NCI-H187 (cell line): Measurements from ENCODE around the gene KIAA0232.
"Not testable (repeated sequence)": the region's sequence is repeated elsewhere in the genome, so short reads cannot be mapped to it uniquely, and the experiment has no call there.

ENCODE experiments used
- DNase-seq, 2 experiments: peaks; one replicate each; lab custom pipeline; 2025; lab: John Stamatoyannopoulos, UW

Gene KIAA0232

GRCh38 chr4:6900956-6901355, 118.4 kb downstream of the KIAA0232 start:
- no peak for DNase-seq

DNA sequence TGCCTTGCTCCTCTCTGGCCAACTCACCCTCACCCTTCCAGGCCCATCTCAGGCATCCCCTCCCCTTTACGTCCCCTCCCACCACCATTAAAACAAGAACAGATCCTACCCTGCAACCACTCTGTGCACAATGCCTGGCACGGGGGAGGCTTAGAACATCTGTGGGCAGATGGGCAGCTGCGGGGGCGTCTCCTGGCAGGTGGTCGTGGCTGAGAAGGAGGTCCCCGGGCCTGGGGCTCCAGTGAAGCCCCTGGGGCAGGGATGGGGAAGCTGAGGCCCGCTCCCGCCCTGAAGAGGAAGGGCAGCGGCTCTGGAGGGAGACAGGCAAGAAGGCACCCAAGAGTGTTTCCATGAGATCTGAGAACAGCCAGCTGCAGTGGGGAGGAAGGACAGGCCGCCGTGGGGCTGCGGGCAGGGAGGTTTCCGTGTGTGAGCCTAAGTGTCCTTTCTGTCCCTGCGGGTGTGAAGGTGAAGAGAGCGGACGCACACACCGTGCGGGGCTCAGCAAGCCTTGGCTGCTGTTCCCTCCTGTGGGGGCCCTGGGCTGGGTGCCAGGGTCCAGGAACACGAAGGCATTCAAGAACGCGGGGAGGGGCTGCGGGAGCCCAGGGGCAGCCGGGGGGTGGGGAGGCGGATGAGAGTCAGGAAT, 119.3 kb downstream of the KIAA0232 start:
- DNase-seq, result no peak

DNA sequence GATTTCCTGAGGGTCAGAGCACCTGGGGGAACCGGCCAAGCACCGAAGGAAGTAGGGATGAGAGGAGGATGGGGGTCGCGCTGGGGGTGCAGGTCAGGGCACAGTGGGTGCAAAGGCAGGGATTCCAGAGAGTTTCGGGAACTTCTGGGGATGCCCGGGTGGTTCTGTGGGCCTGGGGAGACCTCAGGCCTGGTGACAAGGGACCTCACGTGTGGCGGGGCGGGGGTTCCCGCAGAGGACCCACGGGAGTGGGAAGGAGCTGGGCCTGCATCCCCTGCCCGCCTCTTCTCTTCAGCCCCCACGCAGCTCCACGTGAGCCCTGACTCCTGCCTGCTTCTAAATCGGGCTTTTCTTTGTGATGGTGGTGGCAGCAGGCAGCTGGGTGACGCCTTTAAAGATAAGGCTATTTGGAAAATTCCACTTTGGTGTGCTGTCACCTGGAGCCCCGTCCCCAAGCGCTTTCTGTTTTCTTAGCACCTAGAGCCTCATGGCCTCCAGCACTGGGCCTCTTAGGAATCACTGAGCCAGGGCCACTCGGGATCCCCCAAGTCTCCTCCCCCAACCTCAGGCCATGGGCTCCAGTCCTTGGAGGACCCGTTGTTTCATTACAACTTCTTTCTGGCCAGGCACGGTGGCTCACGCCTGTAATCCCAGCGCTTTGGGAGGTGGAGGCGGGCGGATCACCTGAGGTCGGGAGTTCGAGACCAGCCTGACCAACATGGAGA, 120.0 kb downstream of the KIAA0232 start:
- DNase-seq, result no peak

DNA sequence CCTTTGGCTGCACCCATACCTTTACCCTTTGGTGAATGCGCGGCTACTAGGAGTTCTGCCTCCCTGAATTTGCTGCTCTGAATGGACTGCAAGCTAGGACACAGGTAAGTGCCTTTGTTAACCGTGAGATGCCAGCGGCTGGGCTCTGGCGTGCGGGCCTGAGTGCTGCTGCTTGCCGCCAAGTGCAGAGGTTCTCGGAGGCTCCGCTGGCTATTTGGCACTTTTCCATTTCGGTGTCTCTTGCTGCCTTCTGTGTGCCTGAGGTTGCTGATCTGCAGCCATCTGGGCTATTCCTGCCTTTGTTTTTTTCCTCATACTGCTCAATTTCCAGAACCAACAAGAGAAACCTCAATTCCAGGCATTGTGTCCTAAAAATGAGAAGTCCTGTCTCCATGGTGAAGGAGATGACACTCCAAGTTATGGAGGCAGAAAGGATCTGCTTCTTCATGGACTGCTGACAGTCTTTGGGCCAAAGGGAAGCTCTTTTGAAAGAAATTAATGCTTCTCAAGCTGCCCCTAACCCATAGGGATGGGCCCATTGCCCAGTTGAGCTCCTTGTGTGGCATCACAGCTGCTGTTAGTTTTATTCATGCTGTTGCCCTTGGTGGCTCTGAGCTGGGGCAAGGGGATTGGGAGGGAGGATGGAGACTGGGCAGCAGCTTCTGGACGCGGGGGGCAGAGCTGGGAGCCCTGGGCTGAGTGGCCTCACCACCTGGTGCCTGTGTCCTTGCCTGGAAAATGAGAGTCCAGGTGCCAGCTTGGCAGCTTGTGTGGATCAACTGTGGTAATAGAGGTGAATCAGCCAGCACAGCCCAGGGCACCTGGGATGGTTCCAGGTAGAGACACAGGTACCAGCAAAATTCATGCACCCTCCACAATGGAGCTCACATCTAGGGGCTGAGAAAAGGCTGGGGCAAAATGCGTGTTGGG, 123.3 kb downstream of the KIAA0232 start:
- no peak for DNase-seq

- not testable (repeated sequence) for DNase-seq
These were observed 124.0 kb downstream of the KIAA0232 start for GRCh38 chr4:6906486-6906885.

- no peak for DNase-seq
These were observed 125.2 kb downstream of the KIAA0232 start for GRCh38 chr4:6907658-6908191.

- DNase-seq, result no peak
These were observed 126.0 kb downstream of the KIAA0232 start for GRCh38 chr4:6908432-6909112.

- peak; percentile 82 to 86 for DNase-seq
These were observed 126.8 kb downstream of the KIAA0232 start, which contains the start of gene TBC1D14 for GRCh38 chr4:6909113-6909969. Gene TBC1D14, plus strand, starts transcription at chr4:6909826. Its CDS starts 13,564 bp downstream, at chr4:6923390.

DNA sequence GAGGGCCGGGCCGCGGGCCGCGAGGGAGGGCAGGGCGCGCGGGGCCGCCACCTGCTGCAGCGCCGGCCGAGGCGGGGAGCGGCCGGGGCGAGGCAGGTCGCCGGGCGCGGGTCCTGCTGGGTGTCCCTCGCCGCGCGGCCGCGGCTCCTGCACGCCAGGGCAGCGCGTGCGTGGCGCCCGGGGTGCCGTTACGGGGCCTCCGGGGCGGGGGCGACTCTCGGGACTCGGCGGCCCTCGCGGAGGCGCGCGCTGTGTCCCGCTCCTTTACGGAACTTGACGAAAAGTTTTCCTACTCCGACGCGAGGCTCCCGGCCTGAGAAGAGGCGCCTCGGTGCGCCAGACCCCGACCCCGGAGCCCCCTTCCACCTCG, 127.4 kb downstream of the KIAA0232 start:
- no peak for DNase-seq

GRCh38 chr4:6910340-6910959, 127.9 kb downstream of the KIAA0232 start:
- DNase-seq, result no peak

GRCh38 chr4:6910960-6911874, 128.7 kb downstream of the KIAA0232 start:
- no peak for DNase-seq

DNA sequence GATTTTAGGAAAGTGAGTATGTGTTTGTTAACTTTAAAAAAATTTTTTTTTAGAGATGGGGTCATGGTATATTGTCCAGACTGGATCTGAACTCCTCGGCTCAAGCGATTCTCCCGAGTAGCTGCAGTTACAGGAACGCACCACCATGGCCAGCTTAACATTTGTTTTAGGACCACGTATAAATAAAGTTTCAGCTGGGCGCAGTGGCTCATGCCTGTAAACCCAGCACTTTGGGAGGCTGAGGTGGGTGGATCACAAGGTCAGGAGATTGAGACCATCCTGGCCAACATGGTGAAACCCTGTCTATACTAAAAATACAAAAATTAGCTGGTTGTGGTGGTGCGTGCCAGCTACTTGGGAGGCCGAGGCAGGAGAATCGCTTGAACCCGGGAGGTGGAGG, 129.4 kb downstream of the KIAA0232 start:
- DNase-seq, result not testable (repeated sequence)

DNA sequence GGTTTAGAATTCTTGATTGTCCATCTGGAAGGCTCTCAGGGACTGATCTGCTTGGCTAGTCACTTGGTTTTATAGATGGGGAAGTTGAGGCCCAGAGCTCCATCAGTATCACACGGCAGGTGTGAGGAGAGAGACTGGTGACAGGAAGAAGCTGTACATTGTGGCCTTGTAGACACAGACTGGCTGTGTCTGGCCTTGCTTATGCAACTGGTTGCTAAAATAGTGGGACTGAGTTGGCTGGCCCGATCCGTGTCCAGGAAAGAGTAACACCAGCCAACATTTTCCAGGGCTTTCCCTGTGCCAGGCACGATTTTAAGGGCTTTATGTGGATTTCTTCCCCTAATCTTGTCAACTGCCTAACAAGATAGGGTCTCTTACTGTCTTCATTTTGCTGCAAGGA, 129.9 kb downstream of the KIAA0232 start:
- no peak for DNase-seq

GRCh38 chr4:6913350-6913905, 130.9 kb downstream of the KIAA0232 start:
- no peak for DNase-seq

DNA sequence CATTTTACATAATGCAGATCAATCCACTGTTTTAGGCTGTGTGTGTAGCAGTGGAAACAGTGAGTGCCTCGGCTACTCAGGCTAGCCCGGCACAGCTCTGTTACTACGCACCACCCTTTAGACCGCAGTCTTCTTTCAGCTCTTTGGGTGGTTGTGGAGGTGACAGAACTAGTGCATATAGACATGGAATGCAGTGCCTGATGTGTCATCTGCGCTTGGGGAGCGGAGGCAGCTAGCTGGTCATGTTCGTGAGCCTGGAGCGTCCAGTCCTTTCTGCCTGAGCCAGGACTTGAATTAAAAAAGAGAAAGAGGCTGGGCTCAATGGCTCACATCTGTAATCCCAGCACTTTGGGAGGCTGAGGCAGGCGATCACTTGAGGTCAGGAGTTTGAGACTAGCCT, 131.9 kb downstream of the KIAA0232 start:
- DNase-seq, result no peak

DNA sequence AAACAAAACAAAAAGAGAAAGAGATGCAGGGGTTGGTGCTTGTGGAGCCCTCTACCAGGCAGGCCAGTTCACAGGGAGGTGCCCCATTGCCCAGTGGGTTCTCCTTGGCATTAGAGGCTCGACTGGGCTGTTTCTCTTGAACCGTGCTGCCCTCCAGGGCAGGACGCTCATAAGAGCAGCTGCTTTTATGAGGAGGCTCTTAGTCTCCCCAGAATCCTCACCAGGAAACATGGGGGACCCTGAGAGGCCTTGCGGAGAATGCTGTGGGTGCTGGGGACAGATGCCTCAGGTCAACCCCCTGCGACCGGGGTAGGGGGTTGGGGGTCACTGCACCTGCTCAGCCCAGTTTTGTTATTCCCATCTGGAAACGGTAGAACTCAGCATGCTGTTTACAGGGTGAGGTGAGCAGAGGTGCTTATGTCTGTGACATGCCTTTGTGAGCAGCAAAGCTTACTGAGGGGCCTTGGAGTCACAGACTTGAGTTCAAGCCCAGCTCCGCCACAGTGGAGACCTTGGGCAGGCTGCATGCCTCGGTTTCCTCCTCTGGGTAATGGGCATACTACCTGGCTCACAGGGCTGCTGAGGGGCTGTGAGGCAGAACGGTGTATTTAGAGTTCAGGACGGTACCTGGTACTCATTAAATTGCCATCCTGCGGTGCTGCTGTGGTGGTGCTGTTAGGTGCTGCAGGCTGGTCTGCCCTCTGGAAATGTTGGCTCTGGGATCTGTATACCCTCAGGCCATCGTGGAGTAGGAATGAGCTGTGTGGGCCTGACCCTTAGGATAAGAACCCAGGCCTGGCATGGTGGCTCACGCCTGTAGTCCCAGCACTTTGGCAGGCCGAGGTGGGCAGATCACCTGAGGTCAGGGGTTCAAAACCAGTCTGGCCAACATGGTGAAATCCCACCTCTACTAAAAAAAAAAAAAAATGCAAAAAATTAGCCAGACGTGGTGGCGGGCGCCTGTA, 132.8 kb downstream of the KIAA0232 start:
- no peak for DNase-seq

DNA sequence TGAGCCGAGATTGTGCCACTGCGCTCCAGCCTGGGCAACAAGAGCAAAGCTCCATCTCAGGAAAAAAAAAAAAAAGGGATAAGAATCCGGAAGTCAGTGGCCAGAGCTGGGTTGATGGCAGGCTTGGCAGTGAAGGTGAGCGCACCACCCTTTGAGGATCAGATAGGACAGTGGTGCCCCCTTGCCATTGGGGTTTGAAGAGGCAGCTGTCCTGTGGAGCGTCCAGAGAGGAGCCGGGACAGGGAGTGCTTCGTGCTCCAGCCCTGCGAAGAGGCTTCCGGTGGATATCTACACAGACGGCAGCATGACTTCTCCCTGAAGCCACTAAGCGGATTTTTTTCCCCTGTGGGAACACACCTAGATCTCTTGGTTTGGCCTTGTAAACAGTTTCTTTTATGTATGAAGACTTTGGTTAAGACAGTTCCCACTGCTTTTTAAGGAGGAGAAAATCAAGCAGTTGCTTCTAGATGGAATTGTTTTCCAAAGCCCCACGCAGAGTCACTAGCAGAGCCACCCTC, 133.6 kb downstream of the KIAA0232 start:
- no peak for DNase-seq
